Fibroblast of the aortic adventitia (primary cell): Measurements from ENCODE around the gene DUOX2. TPM values are rescaled to one million over a fixed set of nuclear protein-coding genes. Genes with fewer than 3 reads are reported as not detected.

Source experiments
- DNase-seq: peaks from one replicate; pipeline ENCODE4 v3.0.0-alpha.2; 2010; ENCODE audit warnings: low read depth
- H3K4me3 ChIP-seq: 2 replicates; pipeline ENCODE4 v1.5.1; 2011; ENCODE audit warnings: low read depth, mild to moderate bottlenecking, control low read depth, low read length, moderate library complexity
- total RNA-seq: library from RNA; depleted of rRNA; stranded (reverse); fragments of >200 nt; gene quantifications from 2 replicates; pipeline ENCODE4 v1.2.3, GENCODE V29; 2012; ENCODE audit warnings: low replicate concordance
- TF ChIP-seq, protein P1 (sequence below): IDR thresholded peaks from 2 replicates; pipeline ENCODE4 v1.5.1; 2011; ENCODE audit warnings: mild to moderate bottlenecking, low read length, control low read depth, inconsistent platforms; ENCODE audit not compliant: insufficient read depth

Gene DUOX2
- total RNA-seq, 1 donor = not detected

DNA sequence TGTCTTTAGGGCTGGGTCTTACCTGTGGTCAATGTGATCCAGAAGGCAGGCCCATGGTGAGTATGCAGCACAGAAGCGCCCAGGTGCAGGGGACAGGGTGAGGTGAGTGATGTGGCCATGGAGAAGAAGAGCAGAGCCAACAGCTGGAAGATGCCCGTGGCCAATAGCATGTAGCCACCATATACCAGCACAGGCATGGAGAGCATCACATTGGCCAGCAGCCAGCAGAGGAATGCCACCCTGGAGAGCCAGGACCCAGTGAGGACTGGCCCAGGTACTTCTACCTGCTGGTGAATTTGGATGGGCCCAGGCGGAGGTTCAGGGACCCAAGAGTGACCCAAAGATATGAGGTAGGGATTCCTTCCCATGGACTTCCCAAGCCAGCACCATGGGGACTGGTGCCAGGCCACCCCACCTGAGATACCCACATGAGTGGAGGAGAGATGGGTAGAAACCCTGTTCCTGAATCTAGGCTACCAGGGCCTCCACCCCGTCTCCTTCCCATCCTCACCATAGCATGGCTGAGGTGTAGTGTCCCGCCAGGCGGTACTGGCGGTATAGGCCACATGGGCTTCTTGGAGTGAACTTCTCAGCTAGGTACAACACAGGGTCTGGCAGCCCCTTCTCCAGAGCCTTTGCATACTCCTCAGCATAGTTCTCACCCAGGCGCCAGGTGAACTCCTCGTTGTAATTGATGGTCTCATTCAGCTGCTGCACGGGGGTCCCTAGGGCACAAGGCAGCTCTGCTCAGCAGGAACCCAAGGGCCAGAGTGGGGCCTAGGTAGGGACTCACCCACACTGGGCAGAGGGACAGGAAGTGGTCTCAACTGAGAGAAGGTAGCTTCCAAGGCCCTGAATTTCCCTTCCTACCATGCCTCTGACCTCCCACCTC, 6.4 kb upstream of the DUOX2 start:
- TF ChIP-seq, protein P1, sequence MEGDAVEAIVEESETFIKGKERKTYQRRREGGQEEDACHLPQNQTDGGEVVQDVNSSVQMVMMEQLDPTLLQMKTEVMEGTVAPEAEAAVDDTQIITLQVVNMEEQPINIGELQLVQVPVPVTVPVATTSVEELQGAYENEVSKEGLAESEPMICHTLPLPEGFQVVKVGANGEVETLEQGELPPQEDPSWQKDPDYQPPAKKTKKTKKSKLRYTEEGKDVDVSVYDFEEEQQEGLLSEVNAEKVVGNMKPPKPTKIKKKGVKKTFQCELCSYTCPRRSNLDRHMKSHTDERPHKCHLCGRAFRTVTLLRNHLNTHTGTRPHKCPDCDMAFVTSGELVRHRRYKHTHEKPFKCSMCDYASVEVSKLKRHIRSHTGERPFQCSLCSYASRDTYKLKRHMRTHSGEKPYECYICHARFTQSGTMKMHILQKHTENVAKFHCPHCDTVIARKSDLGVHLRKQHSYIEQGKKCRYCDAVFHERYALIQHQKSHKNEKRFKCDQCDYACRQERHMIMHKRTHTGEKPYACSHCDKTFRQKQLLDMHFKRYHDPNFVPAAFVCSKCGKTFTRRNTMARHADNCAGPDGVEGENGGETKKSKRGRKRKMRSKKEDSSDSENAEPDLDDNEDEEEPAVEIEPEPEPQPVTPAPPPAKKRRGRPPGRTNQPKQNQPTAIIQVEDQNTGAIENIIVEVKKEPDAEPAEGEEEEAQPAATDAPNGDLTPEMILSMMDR = no peak
- DNase-seq = no peak
- no peak overlapping the region for H3K4me3 ChIP-seq

DNA sequence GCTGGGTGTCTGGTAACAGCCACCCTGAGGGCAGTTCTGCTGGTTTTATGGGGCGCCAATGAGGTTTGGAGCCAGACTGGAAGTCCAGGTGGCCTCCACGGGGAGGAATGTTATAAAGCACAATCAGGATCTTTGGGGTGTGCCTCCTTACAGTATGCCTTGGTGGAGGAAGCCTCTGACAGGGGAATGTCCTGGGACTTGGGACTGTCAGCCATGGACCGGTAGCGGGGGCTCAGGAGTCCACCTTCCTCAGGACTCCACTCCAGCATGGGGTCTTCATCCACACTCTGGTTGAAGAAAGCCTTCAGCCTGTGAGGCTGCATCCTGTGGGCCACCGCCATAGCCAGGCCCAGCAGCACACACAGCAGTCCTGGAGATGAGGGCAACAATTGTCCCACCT, 5.0 kb upstream of the DUOX2 start:
- no peak for DNase-seq
- TF ChIP-seq, protein P1 = no peak
- no peak overlapping the region for H3K4me3 ChIP-seq

DNA sequence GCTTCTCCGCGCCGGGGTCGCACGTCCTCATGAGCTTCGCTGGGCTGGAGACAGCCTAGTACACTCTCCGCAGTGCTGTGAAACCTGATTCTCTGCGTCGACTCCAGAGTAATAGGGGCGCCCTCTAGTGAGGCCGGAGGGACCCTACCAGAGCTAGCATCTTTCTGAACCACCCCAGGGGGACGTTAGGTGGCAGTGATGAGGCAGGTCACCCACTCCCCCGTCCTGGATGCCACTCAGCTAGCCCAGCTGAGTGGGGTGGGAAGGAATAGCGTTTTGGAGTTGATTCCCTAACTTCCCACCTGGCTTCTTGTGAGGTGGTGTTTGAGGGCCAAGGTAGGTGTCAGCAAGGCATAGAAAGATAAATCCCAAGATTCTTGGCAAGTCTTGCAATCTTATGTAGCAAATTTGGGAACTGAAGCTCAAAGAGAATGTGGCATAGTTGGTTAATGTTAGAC, 4.2 kb upstream of the DUOX2 start:
- H3K4me3 ChIP-seq = no peak overlapping the region
- TF ChIP-seq, protein P1 = peak; percentile 100
- DNase-seq = peak; percentile 88

DNA sequence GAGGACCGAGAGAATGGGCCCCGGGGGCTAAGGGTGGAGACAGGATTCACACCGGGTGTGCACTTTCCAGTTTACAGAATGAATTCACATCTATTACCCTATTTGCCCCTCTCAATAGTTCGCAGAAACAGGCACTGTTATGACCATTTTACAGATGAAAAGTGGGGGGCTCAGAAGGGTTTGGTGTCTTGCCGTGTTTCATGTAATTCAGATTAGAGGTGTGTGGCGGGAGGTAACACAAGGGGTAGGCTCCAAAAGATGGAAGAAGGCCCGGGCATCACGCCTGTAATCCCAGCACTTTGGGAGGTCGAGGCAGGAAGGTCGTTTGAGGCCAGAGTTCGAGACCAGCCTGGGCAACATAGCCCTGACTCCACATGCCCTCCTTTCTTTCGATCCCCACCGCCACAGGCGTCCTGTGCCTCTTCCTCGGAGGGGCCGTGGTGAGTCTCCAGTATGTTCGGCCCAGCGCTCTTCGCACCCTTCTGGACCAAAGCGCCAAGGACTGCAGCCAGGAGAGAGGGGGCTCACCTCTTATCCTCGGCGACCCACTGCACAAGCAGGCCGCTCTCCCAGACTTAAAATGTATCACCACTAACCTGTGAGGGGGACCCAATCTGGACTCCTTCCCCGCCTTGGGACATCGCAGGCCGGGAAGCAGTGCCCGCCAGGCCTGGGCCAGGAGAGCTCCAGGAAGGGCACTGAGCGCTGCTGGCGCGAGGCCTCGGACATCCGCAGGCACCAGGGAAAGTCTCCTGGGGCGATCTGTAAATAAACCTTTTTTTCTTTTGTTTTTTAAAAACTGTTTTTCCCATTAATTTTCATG, 3.5 kb upstream of the DUOX2 start:
- no peak for DNase-seq
- no peak overlapping the region for H3K4me3 ChIP-seq

DNA sequence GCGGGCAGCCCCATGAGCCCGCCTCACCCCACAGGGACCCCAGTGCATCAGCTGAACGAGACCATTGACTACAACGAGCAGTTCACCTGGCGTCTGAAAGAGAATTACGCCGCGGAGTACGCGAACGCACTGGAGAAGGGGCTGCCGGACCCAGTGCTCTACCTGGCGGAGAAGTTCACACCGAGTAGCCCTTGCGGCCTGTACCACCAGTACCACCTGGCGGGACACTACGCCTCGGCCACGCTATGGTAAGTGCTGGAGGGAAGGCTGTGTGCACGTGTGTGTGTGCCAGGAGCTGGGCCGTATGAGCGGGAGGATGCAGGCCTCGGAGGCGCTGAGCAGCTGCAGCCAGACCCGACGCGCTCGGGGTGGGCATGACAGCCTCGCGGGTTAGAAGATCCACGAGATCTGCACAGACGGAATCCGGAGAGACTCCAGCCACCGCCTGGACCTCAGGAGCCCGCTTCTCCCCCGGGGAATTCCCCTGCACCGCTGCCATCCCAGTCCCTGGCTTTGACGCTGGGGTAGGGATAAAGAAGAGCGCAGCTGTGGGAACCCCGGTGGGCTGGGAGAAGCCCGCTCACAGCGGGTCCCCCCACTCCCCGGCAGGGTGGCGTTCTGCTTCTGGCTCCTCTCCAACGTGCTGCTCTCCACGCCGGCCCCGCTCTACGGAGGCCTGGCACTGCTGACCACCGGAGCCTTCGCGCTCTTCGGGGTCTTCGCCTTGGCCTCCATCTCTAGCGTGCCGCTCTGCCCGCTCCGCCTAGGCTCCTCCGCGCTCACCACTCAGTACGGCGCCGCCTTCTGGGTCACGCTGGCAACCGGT, 2.7 kb upstream of the DUOX2 start:
- no peak for DNase-seq
- no peak overlapping the region for H3K4me3 ChIP-seq
- TF ChIP-seq, protein P1 = no peak

More for the DNA sequence above, 3.5 kb upstream of the DUOX2 start:
- TF ChIP-seq, protein P1 = no peak

DNA sequence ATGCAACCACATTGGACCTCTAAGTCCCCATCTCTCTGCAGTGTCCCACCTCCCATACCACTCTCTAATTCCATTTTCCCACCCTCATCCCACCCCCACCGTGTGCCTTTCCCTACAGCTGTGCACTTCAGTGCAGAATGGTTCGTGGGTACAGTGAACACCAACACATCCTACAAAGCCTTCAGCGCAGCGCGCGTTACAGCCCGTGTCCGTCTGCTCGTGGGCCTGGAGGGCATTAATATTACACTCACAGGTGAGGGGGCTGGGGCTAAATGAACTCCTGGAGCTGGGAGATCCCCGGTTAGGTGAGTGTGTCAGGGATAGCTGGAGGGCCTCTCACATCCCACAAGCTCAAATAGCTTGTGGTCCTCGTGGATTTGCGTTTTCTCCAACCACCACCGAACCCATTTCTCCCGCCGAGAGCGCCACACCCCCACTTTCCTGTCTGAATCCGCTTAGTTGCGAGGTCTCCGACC, 2.1 kb upstream of the DUOX2 start:
- no peak overlapping the region for H3K4me3 ChIP-seq
- DNase-seq = no peak
- TF ChIP-seq, protein P1 = no peak
